Astrocyte of the spinal cord (primary cell): ENCODE results near the gene VWA1.

Experiments
- DNase-seq: peaks from one replicate; pipeline ENCODE4 v3.0.0; 2011; ENCODE audit warnings: low read depth, low spot score
- H3K4me3 ChIP-seq: 2 replicates; pipeline ENCODE4 v1.5.1; 2011; ENCODE audit warnings: low read depth, mild to moderate bottlenecking, low read length, moderate library complexity
- CTCF ChIP-seq: IDR thresholded peaks from 2 replicates; pipeline ENCODE4 v1.5.1; 2012; ENCODE audit warnings: low read depth, mild to moderate bottlenecking, low read length, inconsistent platforms
- in situ Hi-C: cut with HindIII; loops from 2 replicates; pipeline ENCODE4 v1.10.0; 2017; ENCODE audit warnings: low sequenced_read_pairs

VWA1 gene

DNA sequence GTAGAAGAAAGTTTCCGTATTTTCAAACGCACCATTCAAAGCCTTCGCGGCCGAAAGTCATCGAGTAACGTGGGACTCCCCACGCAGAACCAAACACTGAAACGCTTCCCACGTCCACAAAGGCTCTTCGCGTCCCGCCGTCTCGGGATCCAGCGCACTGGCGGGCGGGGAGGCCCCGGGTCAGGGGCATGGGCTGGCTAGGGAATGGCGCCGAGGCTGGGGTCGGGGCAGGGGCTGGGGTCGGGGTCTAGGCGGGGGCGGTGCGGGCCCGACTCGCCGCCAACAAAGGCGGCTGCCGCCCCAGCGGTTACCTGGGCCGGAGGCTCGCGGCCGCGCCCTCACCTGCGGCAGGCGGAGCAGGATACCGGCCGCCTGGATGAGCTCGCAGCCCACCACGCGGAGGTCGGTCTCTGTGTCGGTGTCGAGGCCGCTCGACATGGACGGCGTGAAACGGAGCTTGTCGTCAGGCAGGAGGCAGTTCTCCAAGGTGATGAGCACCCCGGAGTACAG lies 36.8 kb upstream of the VWA1 start:
- no peak for DNase-seq
- in situ Hi-C loops, result no loop called here
- TF ChIP-seq CTCF, result no peak
- peak overlapping the region; percentile 91 for H3K4me3 ChIP-seq

DNA sequence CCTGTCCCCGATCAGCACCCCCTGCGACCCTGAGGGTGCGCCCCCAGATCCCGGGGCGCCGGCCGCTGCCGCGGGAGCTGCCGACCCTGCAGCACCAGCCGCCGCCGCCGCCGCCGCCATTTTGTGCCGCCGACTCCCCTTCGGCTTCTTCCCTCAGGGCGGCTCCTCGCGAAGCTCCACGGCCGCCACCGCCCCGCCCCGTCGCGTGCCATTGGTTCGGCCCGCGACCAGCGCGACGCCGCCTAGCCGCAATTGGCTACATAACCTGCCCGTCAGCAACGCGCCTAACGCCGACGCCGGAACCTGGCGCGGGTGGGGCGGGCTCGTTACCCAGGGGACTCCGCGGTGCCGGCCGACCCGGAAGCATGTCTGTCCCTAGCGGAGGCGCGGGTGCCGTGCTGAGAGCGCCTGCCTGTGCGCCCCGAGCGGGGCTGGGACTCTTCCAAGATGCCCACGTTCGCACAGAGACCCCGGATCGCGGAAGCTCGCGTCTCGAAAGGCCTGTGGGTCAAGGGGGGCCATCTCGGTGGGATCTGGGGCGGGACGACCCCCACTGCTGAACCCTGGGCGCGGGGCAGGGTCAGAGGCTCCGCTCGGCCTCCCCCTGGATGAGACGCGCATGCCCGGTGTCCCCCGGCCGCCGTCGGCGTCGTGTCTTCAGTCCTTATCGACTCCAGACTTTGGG lies 36.2 kb upstream of the VWA1 start, which contains the start of gene CCNL2:
CCNL2 (minus strand) TSS at position 149 of the 685 bp plus-strand sequence; CDS start at position 120, 29 bp downstream.
- DNase-seq, result peak; percentile 99
- in situ Hi-C loops, result no loop called here
- H3K4me3 ChIP-seq, result peak within 1 kb of the TSS; percentile 91
- TF ChIP-seq CTCF, result peak; percentile 62

GRCh38 chr1:1399872-1400575 lies 35.5 kb upstream of the VWA1 start:
- H3K4me3 ChIP-seq, result peak overlapping the region; percentile 88
- DNase-seq, result peak; percentile 12
- in situ Hi-C loops, result no loop called here
- no peak for TF ChIP-seq CTCF

DNA sequence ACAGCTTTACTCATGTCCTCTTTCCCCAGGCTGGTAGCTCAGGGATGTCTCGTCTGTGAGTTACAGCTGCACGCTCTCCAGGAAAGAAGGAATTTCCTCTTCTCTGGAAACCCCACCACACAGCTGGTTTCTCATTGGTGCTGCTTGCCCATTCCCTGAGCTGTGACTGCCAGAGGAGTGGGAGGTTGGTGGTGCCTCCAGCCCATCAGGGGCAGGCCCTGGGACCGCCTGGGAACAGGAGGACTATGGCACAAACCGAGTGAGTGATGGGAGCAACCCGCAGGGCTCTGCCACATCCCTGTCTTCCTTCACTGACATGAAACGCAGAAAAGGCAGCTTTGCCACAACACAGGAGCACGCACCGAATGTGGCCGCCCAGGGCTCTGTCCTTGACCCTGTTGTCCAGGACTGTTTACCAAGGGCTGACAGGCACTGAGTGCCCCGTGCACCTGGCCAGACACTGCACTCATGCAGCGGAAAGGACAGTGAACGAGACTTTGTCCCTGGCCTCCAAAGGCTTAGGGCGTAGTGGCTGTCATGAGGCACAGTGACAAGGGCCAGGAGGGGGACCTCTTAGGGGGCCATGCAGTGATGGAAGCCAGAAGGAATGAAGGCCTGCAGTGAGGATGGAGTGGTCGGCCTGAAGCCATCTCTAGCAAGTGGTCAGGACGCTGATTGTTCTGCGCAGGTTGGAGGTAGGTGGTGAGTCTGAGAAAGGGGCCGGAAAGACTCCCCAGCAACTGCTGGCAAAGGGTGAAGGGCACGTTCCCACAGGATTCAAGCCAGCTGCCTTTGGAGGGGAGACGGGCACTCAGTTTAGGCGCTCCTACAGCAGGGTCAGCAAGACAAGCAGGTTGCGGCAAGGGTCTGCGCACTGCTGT lies 34.7 kb upstream of the VWA1 start:
- no peak for DNase-seq
- in situ Hi-C loops, result no loop called here
- TF ChIP-seq CTCF, result no peak
- H3K4me3 ChIP-seq, result peak overlapping the region; percentile 88

DNA sequence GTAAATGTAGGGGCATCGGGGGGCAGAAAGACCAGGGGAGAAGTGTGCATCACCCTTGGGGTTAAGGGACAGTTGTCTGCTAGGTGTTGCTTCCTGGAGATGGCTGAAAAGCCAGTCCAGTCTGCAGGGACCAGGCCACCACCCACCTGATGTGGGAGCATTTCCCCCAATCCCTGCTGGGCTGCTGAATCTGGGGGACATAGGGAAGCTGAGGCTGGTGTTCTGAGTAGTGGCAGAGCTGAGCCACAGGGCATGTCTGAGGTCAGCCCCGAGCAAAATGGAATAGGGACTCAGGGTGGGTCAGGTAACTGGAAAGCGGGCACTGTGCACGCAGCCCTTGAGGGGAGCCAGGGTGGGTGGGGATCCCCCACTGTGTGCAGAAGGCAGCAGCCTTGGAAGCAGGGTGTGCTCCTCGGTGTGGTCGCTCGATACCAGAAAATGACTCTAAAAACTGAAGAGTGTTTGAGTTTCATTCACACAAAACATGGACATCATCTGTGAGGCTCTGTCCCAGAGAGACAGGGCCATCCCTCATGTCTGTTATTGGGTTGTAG lies 34.0 kb upstream of the VWA1 start:
- no peak for DNase-seq
- no peak for TF ChIP-seq CTCF
- no peak overlapping the region for H3K4me3 ChIP-seq
- in situ Hi-C loops, result no loop called here
